GM12878 (cell line): ENCODE measurements around the gene COL25A1.

Source experiments
- ATF2 ChIP-seq: IDR thresholded peaks from 2 replicates; pipeline ENCODE4 v1.6.1; 2012; ENCODE audit warnings: low read length, inconsistent platforms
- BCL3 ChIP-seq: IDR thresholded peaks from 2 replicates; pipeline ENCODE4 v1.6.1; 2011; ENCODE audit warnings: borderline replicate concordance, low read depth, mild to moderate bottlenecking, moderate library complexity, low read length; ENCODE audit not compliant: insufficient read depth, poor library complexity, severe bottlenecking
- CTCF ChIP-seq, 3 experiments: IDR thresholded peaks in 2 of 3; conservative IDR thresholded peaks in 1 of 3; 2 replicates each; pipeline ENCODE4 v1.5.1; 2011; ENCODE audit warnings: low read depth in 3 of 3, low read length in 3 of 3, mild to moderate bottlenecking in 3 of 3, control low read depth in 2 of 3, moderate library complexity in 2 of 3, inconsistent platforms in 1 of 3, mixed read lengths in 1 of 3; ENCODE audit not compliant: control insufficient read depth in 2 of 3, insufficient read depth in 1 of 3; ENCODE audit errors: extremely low read depth in 1 of 3
- EP300 ChIP-seq, 2 experiments: fragments of 150-350 bp in 1 of 2; IDR thresholded peaks; 2 replicates each; pipeline ENCODE4 v1.6.1; 2011 to 2012; ENCODE audit warnings: low read depth in 2 of 2, low read length in 2 of 2, borderline replicate concordance in 1 of 2, improper control_type of control experiment in 1 of 2, inconsistent platforms in 1 of 2; ENCODE audit not compliant: control insufficient read depth in 1 of 2
- GABPA ChIP-seq: IDR thresholded peaks from 2 replicates; pipeline ENCODE4 v1.6.1; 2014; ENCODE audit warnings: antibody characterized with exemption, low read depth, mild to moderate bottlenecking, inconsistent platforms
- MYB ChIP-seq: fragments of 150-350 bp; IDR thresholded peaks from 2 replicates; pipeline ENCODE4 v1.6.1; 2014; ENCODE audit warnings: mild to moderate bottlenecking, low read depth, low read length, borderline replicate concordance
- MYC ChIP-seq: IDR thresholded peaks from 2 replicates; pipeline ENCODE4 v1.6.1; 2011; ENCODE audit warnings: mild to moderate bottlenecking, low read length, moderate library complexity, inconsistent platforms; ENCODE audit not compliant: insufficient read depth, insufficient replicate concordance, insufficient read length, severe bottlenecking
- SMC3 ChIP-seq: IDR thresholded peaks from 2 replicates; pipeline ENCODE4 v1.6.1; 2011; ENCODE audit warnings: low read length, improper control_type of control experiment, borderline replicate concordance
- SP1 ChIP-seq: IDR thresholded peaks from one replicate; pipeline ENCODE4 v1.6.1; 2011; ENCODE audit warnings: low read depth, low read length
- ZBED1 ChIP-seq: IDR thresholded peaks from 2 replicates; pipeline ENCODE4 v1.6.1; 2016; ENCODE audit warnings: borderline replicate concordance

GRCh38 chr4:108851366-108851765, 451.1 kb downstream of the COL25A1 start:
- no peak for TF ChIP-seq GABPA
- no peak for TF ChIP-seq ATF2
- TF ChIP-seq BCL3 = no peak
- TF ChIP-seq MYB = no peak
- no peak for TF ChIP-seq CTCF (IDR thresholded peaks at IDR 0.05 in 2 of 3, conservative IDR thresholded peaks at IDR 0.05 in 1 of 3; ENCODE audit: control insufficient read depth in 2 of 3, extremely low read depth in 1 of 3, insufficient read depth in 1 of 3, low read depth in 3 of 3, low read length in 3 of 3)
- TF ChIP-seq MYC = no peak
- no peak for TF ChIP-seq ZBED1
- TF ChIP-seq SP1 = no peak
- TF ChIP-seq EP300 (IDR thresholded peaks at IDR 0.05; ENCODE audit: borderline replicate concordance in 1 of 2, control insufficient read depth in 1 of 2, low read depth in 2 of 2, low read length in 2 of 2) = no peak
- no peak for TF ChIP-seq SMC3
